Upper lobe of left lung (tissue), 4 donors: ENCODE measurements around the gene SELPLG.
A peak's percentile ranks its signal among the peaks of the same experiment; 100 is the strongest.

Experiments used
- CTCF ChIP-seq, 6 experiments: fragments of 450-650 bp in 4 of 6; fragments of 200-600 bp in 2 of 6; sonication (generic) in 2 of 6; IDR thresholded peaks; one replicate each; pipeline ENCODE4 v1.5.1; 2016 to 2019; ENCODE audit warnings: antibody characterized with exemption in 6 of 6
- POLR2A ChIP-seq, 4 donors: fragments of 450-650 bp; IDR thresholded peaks; one replicate each; pipeline ENCODE4 v1.5.1; 2016 to 2017; ENCODE audit warnings: antibody characterized with exemption in 4 of 4, mild to moderate bottlenecking in 2 of 4
- POLR2AphosphoS5 ChIP-seq, 2 donors: sonication (generic); formaldehyde crosslinking; IDR thresholded peaks; one replicate each; pipeline ENCODE4 v1.5.1; 2017; ENCODE audit warnings: antibody characterized with exemption in 2 of 2

GRCh38 chr12:108622421-108622820, 11.3 kb downstream of the SELPLG start:
- TF ChIP-seq POLR2AphosphoS5 (IDR thresholded peaks at IDR 0.05): peak; percentile 35 to 84
- TF ChIP-seq CTCF (IDR thresholded peaks at IDR 0.05): no peak
- peak in 1 of 4 donors; percentile 11 for TF ChIP-seq POLR2A (IDR thresholded peaks at IDR 0.05)
